OCI-LY7 (cell line): ENCODE results near the gene MYO9B.

Experiments
- EZH2phosphoT487 ChIP-seq: fragments of 200-600 bp; sonication (generic); IDR thresholded peaks from 2 replicates; pipeline ENCODE4 v1.6.1; 2018; ENCODE audit warnings: low read depth, borderline replicate concordance, mild to moderate bottlenecking, mixed run types, antibody characterized with exemption, low read length, moderate library complexity, mixed read lengths
- TF ChIP-seq, protein P1 (sequence below): fragments of 200-600 bp; sonication (generic); conservative IDR thresholded peaks from 2 replicates; pipeline ENCODE4 v1.5.1; 2014; ENCODE audit warnings: mild to moderate bottlenecking, antibody characterized with exemption, low read length, moderate library complexity, mixed read lengths

DNA sequence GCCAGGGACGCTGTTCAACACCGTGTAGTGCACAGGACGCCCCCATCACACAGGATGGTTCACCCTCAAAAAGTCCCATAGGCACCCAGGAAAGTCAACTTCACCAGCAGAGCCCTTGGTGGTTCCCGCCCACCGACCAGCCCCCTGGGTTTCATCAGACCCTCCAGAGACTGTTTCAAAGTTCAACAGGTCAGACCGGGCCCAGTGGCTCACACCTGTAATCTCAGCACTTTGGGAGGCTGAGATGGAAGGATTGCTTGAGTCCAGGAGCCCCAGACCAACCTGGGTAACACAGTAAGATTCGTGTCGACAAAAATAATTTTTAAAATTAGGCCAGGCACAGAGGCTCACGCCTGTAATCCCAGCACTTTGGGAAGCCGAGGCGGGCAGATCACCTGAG is 61.0 kb downstream of the MYO9B start:
- TF ChIP-seq, protein P1, sequence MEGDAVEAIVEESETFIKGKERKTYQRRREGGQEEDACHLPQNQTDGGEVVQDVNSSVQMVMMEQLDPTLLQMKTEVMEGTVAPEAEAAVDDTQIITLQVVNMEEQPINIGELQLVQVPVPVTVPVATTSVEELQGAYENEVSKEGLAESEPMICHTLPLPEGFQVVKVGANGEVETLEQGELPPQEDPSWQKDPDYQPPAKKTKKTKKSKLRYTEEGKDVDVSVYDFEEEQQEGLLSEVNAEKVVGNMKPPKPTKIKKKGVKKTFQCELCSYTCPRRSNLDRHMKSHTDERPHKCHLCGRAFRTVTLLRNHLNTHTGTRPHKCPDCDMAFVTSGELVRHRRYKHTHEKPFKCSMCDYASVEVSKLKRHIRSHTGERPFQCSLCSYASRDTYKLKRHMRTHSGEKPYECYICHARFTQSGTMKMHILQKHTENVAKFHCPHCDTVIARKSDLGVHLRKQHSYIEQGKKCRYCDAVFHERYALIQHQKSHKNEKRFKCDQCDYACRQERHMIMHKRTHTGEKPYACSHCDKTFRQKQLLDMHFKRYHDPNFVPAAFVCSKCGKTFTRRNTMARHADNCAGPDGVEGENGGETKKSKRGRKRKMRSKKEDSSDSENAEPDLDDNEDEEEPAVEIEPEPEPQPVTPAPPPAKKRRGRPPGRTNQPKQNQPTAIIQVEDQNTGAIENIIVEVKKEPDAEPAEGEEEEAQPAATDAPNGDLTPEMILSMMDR = no peak
- no peak for TF ChIP-seq EZH2phosphoT487
